ENCODE results near the gene MRPL44.

The MRPL44 gene

DNA sequence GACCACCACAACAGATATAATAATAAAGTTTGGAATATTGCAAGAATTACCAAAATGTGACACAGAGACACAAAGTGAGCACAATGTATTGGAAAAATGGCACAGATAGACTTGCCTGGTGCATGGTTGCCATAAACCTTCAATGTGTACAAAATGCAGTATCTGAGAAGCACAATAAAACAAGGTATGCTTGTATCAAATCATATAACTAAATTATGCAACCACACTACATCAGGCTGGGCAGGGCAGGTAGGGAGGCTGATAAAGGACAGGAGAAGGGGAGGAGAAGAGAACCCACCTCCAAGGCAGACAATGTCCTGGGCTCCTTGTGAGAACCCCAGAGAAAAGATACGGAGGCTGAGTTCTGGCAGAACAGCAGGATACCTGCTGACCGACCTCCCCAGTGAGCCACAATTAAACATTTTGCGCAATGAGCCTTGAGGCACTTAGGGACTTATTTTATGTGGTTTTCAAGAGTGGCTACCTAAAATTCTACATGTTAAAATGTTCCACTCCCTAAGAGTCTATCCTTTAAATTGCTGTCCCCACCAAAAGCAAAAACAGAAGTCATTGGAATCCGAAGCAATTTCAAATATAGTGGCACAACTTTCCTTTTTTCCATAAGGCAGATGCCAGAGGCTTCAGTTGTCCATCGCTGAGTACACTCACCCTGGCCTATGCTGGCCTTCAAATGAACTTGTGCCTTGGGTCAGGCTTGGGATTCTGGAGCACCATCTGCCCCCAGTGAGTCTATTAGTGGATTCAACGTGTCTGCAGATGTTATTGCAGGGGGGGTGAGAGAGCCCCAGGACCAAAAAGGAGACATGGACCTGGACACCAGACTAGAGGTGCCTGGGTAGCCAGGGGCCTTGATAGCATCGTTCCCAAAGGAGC, 28.9 kb upstream of the MRPL44 start:
- no peak overlapping the region for H3K9ac ChIP-seq (ENCODE audit: low read length)
- no peaks in the 10 kb centered on the region for H3K9me2 ChIP-seq (ENCODE audit: low read depth, low read length)
- H3K4me3 ChIP-seq (ENCODE audit: low read depth, low read length, poor library complexity, severe bottlenecking) = no peak overlapping the region
- H3K9me3 ChIP-seq (ENCODE audit: low read length) = 0 out of 2 replicates have a peak, but pooled peaks cover 3% of the 10 kb centered on the region
- H3K27me3 ChIP-seq (ENCODE audit: insufficient read depth, low read length) = peaks cover 9% of the 10 kb centered on the region; the same call in 1 of the 2 replicates
- no peak overlapping the region for H2AFZ ChIP-seq (ENCODE audit: low read length)
- H3F3A ChIP-seq (ENCODE audit: insufficient read depth, low read length) = no peaks in the 10 kb centered on the region
- H3K27ac ChIP-seq (ENCODE audit: low read depth, low read length, poor library complexity, severe bottlenecking) = no peak overlapping the region
- no peaks in the 10 kb centered on the region for H4K20me1 ChIP-seq (ENCODE audit: insufficient read depth, low read length)
- TF ChIP-seq, protein P1, sequence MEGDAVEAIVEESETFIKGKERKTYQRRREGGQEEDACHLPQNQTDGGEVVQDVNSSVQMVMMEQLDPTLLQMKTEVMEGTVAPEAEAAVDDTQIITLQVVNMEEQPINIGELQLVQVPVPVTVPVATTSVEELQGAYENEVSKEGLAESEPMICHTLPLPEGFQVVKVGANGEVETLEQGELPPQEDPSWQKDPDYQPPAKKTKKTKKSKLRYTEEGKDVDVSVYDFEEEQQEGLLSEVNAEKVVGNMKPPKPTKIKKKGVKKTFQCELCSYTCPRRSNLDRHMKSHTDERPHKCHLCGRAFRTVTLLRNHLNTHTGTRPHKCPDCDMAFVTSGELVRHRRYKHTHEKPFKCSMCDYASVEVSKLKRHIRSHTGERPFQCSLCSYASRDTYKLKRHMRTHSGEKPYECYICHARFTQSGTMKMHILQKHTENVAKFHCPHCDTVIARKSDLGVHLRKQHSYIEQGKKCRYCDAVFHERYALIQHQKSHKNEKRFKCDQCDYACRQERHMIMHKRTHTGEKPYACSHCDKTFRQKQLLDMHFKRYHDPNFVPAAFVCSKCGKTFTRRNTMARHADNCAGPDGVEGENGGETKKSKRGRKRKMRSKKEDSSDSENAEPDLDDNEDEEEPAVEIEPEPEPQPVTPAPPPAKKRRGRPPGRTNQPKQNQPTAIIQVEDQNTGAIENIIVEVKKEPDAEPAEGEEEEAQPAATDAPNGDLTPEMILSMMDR (IDR thresholded peaks at IDR 0.05; ENCODE audit: low read length) = no peak
- TF ChIP-seq EZH2 (IDR thresholded peaks at IDR 0.05; ENCODE audit: borderline replicate concordance, low read length) = no peak
- H3K4me1 ChIP-seq (ENCODE audit: insufficient read depth, low read length, severe bottlenecking) = no peaks in the 10 kb centered on the region
- no peak overlapping the region for H3K4me2 ChIP-seq (ENCODE audit: low read length)
- H3K79me2 ChIP-seq (ENCODE audit: insufficient read depth, low read length) = no peaks in the 10 kb centered on the region
- no peaks in the 10 kb centered on the region; the same call in 1 of the 2 replicates for H3K36me3 ChIP-seq (ENCODE audit: insufficient read depth, low read length)

DNA sequence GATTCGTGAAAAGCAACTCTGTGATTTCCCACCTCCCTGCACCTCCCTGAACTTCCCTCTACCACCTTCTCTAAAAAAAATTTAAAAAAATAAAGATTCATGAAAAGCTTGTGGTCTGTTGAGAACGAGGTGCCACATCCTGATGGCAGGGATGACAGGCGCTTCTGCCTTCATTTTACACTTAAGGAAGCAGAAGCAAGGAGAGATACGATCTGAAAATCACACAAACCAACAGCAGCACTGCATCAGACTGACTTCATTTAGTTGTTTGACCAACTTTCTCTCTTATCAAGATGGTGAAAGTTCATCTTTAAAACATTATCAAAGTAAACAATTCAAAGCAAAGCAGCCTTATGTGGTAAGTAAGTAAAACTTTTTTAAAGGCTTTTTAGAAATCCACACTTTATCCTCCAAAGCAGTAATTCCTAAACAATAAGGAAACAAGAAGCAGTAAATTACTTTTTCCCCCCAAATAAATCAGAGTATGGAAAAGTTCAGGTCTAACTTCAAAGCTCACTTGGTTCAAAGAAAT, 27.6 kb upstream of the MRPL44 start:
- H4K20me1 ChIP-seq (ENCODE audit: insufficient read depth, low read length) = no peaks in the 10 kb centered on the region
- no peak overlapping the region for H3K4me2 ChIP-seq (ENCODE audit: low read length)
- no peak overlapping the region for H3K4me3 ChIP-seq (ENCODE audit: low read depth, low read length, poor library complexity, severe bottlenecking)

DNA sequence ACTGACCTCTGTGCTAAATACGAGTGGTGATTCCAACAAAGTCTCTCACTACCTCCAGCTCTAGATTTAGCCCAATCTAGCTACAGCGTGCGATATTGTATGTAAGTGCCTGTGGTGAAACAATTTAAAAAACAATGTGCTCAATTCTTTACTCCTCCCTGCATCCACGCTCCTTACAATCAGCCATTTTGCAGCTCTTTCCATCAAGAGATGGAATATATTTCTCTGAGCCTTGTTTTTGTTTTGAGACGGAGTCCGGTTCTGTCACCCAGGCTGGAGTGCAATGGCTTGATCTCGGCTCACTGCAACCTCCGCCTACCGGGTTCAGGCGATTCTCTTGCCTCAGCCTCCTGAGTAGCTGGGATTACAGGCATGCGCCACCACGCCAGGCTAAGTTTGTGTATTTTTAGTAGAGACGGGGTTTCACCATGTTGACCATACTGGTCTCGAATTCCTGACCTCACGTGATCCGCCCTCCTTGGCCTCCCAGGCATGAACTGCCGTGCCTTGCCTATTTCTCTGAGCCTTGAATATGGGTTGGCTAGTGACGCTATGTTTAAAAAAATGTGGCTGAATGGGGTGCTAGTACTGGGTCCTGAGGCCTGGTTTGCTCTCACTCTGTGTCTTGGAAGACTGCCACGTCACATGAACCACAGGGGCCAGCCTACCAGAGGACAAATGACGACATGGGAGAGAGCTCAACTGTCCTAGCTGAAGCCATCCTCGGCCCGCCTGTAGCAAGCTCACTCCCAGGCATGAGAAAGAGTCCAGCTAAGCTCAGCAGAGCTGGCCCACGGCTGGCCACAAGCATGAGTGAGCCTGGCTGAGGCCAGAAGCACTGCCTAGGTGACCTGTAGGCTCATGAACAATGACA, 26.9 kb upstream of the MRPL44 start:
- Histone ChIP-seq H3K9ac (ENCODE audit: low read length) (no peak overlapping the region), H3K4me2 (ENCODE audit: low read length) (no peak overlapping the region), H3K4me1 (ENCODE audit: insufficient read depth, low read length, severe bottlenecking) (no peaks in the 10 kb centered on the region)

More for the DNA sequence above, 27.6 kb upstream of the MRPL44 start:
- no peak overlapping the region for H3K9ac ChIP-seq (ENCODE audit: low read length)
- TF ChIP-seq, protein P1 (IDR thresholded peaks at IDR 0.05; ENCODE audit: low read length) = no peak
- no peak for TF ChIP-seq EZH2 (IDR thresholded peaks at IDR 0.05; ENCODE audit: borderline replicate concordance, low read length)
- H3K4me1 ChIP-seq (ENCODE audit: insufficient read depth, low read length, severe bottlenecking) = no peaks in the 10 kb centered on the region
- no peaks in the 10 kb centered on the region for H3F3A ChIP-seq (ENCODE audit: insufficient read depth, low read length)
- peaks cover 9% of the 10 kb centered on the region; the same call in 1 of the 2 replicates for H3K27me3 ChIP-seq (ENCODE audit: insufficient read depth, low read length)
- H3K9me2 ChIP-seq (ENCODE audit: low read depth, low read length) = no peaks in the 10 kb centered on the region
- H2AFZ ChIP-seq (ENCODE audit: low read length) = no peak overlapping the region
- H3K36me3 ChIP-seq (ENCODE audit: insufficient read depth, low read length) = no peaks in the 10 kb centered on the region; the same call in 1 of the 2 replicates
- H3K79me2 ChIP-seq (ENCODE audit: insufficient read depth, low read length) = no peaks in the 10 kb centered on the region
- 0 out of 2 replicates have a peak, but pooled peaks cover 3% of the 10 kb centered on the region for H3K9me3 ChIP-seq (ENCODE audit: low read length)
- H3K27ac ChIP-seq (ENCODE audit: low read depth, low read length, poor library complexity, severe bottlenecking) = no peak overlapping the region

More for the DNA sequence above, 26.9 kb upstream of the MRPL44 start:
- no peak overlapping the region for H3K4me3 ChIP-seq (ENCODE audit: low read depth, low read length, poor library complexity, severe bottlenecking)
- no peak overlapping the region for H3K27ac ChIP-seq (ENCODE audit: low read depth, low read length, poor library complexity, severe bottlenecking)
- no peaks in the 10 kb centered on the region; the same call in 1 of the 2 replicates for H3K36me3 ChIP-seq (ENCODE audit: insufficient read depth, low read length)
- H3F3A ChIP-seq (ENCODE audit: insufficient read depth, low read length) = no peaks in the 10 kb centered on the region
- H4K20me1 ChIP-seq (ENCODE audit: insufficient read depth, low read length) = no peaks in the 10 kb centered on the region
- no peaks in the 10 kb centered on the region for H3K79me2 ChIP-seq (ENCODE audit: insufficient read depth, low read length)
- H3K27me3 ChIP-seq (ENCODE audit: insufficient read depth, low read length) = peaks cover 9% of the 10 kb centered on the region; the same call in 1 of the 2 replicates
- H2AFZ ChIP-seq (ENCODE audit: low read length) = no peak overlapping the region
- TF ChIP-seq EZH2 (IDR thresholded peaks at IDR 0.05; ENCODE audit: borderline replicate concordance, low read length) = no peak
- TF ChIP-seq, protein P1 (IDR thresholded peaks at IDR 0.05; ENCODE audit: low read length) = no peak
- H3K9me3 ChIP-seq (ENCODE audit: low read length) = 0 out of 2 replicates have a peak, but pooled peaks cover 3% of the 10 kb centered on the region
- no peaks in the 10 kb centered on the region for H3K9me2 ChIP-seq (ENCODE audit: low read depth, low read length)

Data from OCI-LY1 (cell line).